Amniotic stem cell (primary cell): ENCODE measurements around the gene VTI1A.
"Not testable (repeated sequence)": the region's sequence is repeated elsewhere in the genome, so short reads cannot be mapped to it uniquely, and the experiment has no call there.

ENCODE experiments used
- DNase-seq: peaks from one replicate; lab custom pipeline; 2025; lab: John Stamatoyannopoulos, UW

The VTI1A gene

GRCh38 chr10:112588225-112588990, 141.4 kb downstream of the VTI1A start:
- DNase-seq = no peak

- no peak for DNase-seq
Measured at GRCh38 chr10:112589081-112589480, 142.1 kb downstream of the VTI1A start.

- not testable (repeated sequence) for DNase-seq
Measured at GRCh38 chr10:112590786-112591185, 143.8 kb downstream of the VTI1A start.

DNA sequence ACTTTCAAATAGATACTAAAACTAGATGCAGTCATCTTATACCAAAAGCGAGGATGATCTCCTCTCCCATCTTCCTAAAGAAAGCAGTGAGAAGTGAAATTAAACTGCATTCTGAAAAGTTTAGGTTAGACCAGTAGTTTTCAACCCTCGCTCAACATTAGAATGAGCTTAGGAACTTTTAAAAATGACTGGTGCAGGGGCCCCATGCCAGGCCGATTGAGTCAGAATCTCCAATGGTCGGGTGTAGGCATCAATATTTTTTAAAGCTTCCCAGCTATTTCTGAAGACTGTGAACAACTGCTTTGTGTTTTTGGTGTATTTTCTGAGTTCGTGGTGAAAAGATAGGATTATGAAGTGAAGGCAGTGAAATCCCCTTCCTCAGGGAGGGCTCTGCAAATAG, 146.0 kb downstream of the VTI1A start:
- DNase-seq = no peak

DNA sequence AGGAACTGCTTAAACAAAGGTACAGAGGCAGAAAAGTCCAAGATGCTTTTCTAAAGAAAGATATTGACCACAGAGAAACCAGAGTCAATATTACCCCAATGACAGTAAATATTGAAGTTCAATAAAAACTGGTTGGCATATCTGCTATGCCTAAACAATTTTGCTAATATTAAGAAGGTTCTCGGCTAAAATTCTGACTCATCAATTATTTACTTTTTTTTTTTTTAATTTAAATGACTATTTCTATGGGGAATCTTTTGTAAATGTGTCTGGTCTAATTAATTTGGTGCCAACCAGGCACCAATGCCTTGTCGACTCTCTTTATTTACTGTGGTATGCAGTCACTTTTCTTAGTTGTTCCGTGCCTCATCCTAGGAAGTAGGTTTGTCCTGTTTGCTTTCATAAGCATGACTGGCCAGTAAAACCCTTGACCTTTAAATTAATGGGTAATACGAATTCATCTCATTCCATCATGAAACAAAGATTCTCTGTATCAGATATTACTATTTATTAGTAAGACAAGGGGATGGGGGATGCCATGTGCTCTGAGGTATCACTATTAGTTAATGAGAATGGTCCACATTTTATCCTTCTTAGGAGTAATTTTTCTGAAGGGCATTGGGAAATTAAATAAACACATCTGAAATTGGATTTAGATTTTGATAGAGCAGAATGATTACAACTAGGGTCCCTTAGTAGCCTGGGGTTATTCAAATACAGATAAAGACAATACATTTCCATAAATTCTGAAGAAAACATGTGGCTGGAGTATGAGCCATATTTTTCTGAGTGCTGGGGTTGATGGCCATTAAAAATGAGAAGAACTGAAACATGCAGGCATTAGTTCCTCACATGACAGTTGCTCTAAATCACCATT, 154.4 kb downstream of the VTI1A start:
- DNase-seq = no peak

GRCh38 chr10:112603062-112603461, 156.0 kb downstream of the VTI1A start:
- no peak for DNase-seq

- DNase-seq = no peak
Measured at GRCh38 chr10:112605063-112605462, 158.0 kb downstream of the VTI1A start.

- no peak for DNase-seq
Measured at GRCh38 chr10:112607506-112607905, 160.5 kb downstream of the VTI1A start.

- no peak for DNase-seq
Measured at GRCh38 chr10:112613620-112614019, 166.6 kb downstream of the VTI1A start.

DNA sequence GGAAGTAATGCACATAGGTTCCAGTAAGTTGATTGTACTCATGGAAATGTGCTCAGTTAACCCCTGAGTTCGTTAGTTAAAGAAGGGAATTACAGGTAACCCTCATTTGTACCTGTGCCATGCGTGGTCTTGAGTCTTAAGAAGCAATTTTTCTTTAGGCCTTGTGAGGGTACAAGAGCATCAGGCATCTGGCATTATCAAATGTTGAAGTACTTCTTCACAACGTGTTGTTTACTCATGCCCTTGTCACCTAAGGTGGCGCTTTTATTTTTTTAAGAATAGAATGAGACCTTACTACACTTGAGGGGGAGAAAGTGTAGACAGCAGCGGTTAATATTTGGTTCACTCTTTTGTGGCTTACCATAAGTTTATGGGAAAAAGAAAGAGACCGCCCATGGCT, 167.1 kb downstream of the VTI1A start:
- no peak for DNase-seq

DNA sequence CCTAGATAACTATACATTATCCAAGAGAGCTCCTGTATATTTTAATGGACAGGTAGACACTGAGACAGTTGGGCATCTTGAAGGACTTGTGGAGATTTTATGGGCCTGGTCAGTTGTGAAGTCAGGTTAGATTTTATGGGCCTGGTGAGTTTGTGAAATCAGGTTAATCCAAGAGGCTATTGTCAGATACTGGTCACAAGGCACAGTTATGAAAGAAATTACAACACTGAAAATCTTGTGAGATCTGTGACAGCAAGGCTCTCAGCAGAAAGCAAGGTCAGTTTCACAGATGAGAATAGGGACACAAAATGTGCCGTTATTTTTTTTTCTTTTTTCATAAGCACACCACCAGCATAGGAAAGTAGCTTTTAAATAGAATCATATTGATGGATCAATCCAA, 167.6 kb downstream of the VTI1A start:
- DNase-seq = no peak

- DNase-seq = no peak
Measured at GRCh38 chr10:112615269-112615668, 168.3 kb downstream of the VTI1A start.

DNA sequence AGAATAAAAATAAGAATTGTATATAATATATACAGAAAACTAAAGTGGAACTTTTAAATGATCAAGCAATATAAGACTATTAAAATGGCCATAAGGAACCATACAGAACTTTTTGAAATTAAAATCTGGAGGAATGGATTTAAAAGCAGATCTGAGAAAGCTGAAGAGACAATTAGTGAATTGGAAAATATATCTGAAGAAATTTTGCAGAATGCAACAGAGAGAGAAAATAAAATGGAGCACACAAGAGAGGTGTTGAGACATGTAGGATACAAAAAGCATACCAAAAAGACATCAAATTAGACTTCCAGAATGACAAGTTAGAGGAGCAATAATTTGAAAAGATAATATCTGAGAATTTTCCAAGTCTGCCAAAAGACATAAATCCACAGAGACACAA, 169.6 kb downstream of the VTI1A start:
- no peak for DNase-seq

DNA sequence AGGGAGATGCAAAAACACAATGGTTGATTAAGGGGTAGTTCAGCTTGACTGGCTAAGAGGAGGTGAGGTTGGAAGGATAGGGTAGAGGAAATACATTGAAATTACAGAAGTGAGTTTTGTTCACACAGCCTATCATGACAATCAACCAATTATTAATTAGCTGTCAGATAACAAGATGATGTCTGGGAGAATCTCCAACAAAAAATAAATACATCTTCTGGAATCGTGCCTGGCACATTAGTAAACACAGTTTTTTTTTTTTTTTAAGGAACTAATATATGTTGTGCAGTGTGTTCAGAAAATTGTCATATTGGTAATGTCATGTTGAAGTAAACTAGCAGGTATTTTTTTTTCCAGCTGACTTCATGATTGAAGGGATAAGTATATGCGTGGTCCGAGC, 171.8 kb downstream of the VTI1A start:
- DNase-seq = no peak

DNA sequence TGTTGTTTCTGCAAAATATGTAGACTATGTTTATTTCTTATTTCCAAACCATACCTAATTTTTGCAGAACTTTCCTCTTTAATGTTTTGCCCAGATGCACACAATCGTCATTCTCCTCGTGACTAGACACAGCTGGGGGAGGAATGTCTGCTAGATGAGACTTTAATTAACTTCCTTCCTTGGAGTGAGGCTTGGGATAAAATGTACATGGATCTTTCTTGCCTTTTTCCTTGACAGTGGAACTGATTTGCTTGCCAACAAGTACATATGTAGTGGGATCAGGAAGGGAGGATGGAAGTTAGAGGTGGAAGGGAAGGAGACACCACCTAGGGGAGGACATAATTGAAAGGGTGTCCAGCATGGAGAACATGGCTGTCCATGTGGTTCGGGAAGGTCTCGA, 172.5 kb downstream of the VTI1A start:
- DNase-seq = no peak

DNA sequence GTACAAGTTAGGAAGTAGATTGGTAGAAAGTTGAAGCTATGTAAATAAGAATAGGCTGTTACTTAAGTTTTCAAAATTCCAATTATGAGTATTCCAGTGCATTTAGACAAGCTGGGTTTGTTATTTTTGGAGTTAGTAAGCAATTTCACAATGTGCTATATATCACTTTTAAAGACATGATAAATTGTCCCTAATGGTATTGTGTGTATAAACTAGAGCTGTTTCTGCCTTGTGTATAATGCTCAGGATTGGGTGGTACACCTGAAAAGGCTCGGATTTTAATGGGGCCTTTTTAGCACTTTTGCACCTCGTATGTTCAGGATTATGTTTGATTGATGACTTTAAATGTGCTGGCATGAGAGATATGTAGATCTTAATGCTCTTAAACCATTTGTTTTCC, 175.8 kb downstream of the VTI1A start:
- no peak for DNase-seq

GRCh38 chr10:112624546-112625048, 177.6 kb downstream of the VTI1A start:
- DNase-seq = no peak

GRCh38 chr10:112628951-112629609, 182.1 kb downstream of the VTI1A start:
- DNase-seq = no peak

DNA sequence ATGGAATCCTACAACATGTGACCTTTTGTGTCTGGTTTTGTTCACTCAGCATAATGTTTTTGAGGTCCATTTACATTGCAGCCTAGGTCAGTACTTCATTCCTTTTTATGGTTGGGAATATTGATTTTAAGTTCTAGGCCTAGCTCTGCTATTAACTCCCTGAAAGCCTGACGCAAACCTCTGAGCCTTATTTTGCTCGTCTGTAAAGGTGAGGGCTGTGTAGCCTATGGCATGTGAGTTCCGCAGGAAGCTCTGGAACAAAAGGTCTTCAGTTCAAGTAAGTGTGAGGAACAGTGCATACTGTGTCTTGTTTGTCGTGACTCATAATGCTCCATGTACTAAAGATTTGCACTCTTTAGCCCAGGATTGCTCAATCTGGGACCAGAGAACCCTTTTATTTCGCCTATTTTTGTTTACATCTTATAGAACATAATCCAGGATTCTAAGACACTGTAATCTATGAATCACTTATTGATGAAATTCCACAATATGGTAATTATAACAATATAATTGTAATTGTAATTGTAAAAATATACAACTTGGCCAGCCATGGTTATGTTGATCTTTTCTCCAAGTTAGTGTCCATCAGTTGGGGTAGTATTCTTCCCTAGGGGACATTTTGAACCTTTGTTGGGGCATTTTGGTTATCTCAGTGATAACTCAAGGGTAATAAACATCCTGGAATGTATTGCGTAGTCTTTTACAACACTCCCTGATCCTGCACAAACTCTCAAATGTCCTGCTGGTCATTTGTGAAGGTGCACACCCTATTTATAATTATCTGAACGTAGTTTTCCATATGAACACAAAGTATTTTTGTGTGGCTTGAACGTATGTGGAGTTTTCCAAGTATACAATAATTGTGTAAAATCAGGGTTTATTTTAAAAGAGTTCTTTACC, 184.7 kb downstream of the VTI1A start:
- no peak for DNase-seq

DNA sequence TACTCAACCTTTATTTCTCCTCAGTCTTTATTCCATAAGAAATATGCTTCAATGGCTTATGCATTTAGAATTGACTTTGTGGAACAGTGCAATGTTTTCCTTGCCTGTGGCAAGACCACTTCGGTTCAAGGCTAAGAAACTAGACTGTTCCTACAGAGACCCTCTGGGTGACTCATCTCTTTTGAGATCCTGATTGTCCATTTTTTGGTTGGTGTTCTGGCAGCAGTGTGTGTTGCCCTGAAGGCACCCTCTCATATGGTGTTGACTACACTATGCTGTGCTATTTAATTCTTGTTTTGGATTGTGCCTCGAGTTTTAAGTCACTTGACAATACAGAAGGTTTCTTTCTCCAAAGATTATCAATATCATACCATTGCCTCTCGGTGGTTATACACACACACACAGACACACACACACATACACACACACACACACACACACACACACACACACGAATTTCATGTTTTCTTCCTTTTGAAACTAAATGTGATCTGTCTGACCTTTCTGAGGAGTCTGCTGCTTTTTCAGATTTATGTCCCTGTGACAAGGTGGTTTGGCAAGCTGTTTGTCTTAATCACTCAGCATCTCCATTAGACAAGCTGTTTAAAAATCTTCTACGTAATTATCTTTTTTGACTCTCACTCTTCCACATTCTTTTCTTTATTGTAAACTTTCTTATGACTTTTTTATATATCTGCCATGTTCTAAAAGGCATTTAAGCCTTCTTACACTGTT, 187.2 kb downstream of the VTI1A start:
- no peak for DNase-seq

GRCh38 chr10:112637901-112638300, 190.9 kb downstream of the VTI1A start:
- no peak for DNase-seq
